T-helper 17 cell (primary cell): ENCODE results near the gene CCDC51. TPM values are rescaled to one million over a fixed set of nuclear protein-coding genes. Genes with fewer than 3 reads are reported as not detected.
"Not testable (repeated sequence)": the region's sequence is repeated elsewhere in the genome, so short reads cannot be mapped to it uniquely, and the experiment has no call there.

ENCODE experiments used
- ATAC-seq: fragments of 150-1000 bp; cut with Tn5 transposase; 2 replicates; pipeline ENCODE4 v1.10.0; 2021; ENCODE audit warnings: mild to moderate bottlenecking, moderate library complexity
- DNase-seq, 3 donors: peaks; one replicate each; pipeline versions ENCODE4 v3.0.0 to v3.0.0-alpha.2; 2020 to 2021
- H3K9me3 ChIP-seq: one replicate; pipeline ENCODE4 v1.7.0; 2013; ENCODE audit warnings: low read length, mild to moderate bottlenecking; ENCODE audit not compliant: control insufficient read depth, poor library complexity, severe bottlenecking
- H3K27ac Mint-ChIP-seq: one replicate; pipeline ENCODE4 v1.8.0; 2022; ENCODE audit warnings: mild to moderate bottlenecking, moderate library complexity, mixed read lengths
- H3K27me3 Mint-ChIP-seq: one replicate; pipeline ENCODE4 v1.8.0; 2022; ENCODE audit warnings: mixed read lengths
- H3K36me3 Mint-ChIP-seq: one replicate; pipeline ENCODE4 v1.8.0; 2022; ENCODE audit warnings: low read depth, mixed read lengths
- H3K4me1 Mint-ChIP-seq: one replicate; pipeline ENCODE4 v1.8.0; 2022; ENCODE audit warnings: mild to moderate bottlenecking, mixed read lengths
- H3K4me3 Mint-ChIP-seq: one replicate; pipeline ENCODE4 v1.8.0; 2022; ENCODE audit warnings: mild to moderate bottlenecking, moderate library complexity, mixed read lengths
- total RNA-seq, 4 donors: library from RNA in 2 of 4; stranded (reverse) in 2 of 4; gene quantifications; one replicate each; pipeline ENCODE4 v1.2.3 and lab custom pipeline; 2022 to 2026

The CCDC51 gene
- total RNA-seq, 2 donors from 2014 or later: 4.1 TPM

DNA sequence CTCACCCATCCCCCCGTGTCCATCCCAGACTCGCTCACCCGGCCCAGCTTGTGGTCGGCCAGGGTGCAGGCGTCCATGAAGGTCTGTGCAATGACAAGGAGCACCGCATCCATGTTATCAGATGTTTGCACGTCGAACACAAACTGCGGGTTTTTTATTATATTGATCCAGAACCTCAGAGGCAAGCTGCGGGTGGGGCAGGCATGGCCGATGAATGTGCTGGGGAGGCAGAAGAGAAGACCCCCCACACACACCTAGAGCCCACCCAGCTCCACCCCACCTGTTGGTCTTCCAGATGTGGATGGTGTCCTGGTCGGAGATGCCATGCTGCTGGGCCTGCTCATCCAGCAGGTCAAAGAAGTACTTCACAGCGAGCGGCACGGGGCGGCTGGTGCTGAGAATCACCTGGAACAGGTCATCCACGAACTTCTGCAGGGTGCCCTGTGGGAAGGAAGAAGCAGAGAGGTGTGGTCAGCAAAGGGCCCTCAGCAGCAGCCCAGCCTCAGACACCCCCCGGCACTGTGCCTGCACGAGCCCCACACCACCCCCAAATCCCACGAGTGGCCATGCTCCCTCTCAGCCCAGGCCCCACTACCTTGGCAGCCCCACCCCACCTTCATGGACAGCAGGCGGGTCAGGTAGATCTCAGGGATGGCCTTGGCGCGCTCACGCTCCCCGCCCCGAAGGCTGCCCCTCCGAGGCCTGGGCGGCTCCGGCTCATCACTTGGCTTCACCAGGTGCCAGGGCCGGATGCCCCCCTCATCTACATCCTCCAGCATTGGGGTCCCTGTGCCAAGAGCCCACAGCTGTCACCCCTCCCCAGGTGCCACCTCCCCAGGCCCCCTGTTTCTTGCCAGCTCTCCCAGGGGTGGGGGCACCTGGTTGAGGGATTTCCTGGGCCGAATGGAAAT, 30.4 kb downstream of the CCDC51 start:
- Mint-ChIP-seq H3K36me3 (no peaks in the 10 kb centered on the region), H3K4me1 (no peaks in the 10 kb centered on the region), H3K27me3 (no peaks in the 10 kb centered on the region), H3K4me3 (no peak overlapping the region), H3K27ac (peak overlapping the region; percentile 19)
- DNase-seq (peak in 2 of 3 donors; percentile 4 to 7), ATAC-seq (no peak)
- H3K9me3 ChIP-seq: no peaks in the 10 kb centered on the region

DNA sequence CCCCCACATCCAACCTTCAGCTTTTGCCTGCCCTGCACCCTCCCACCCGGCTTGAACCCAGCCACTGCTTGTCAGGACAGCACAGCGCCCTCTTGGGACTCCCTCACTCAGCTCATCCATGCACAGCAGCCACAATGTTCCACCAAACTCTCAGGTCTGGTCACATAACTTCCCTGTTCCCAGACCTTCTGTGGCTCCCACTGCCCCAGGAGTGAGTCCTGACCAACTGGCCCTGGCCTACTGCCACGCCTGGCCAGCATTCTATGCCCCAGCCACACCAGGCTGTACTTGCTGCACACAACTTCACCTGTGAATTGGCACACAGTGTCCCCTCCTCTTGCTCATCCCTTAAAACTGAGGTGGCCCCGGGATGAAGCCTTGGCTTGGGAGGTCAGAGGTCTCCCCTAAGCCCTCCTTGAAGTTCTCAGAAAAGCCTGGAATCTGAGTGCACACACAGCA, 31.1 kb downstream of the CCDC51 start:
- H3K9me3 ChIP-seq: no peaks in the 10 kb centered on the region
- Mint-ChIP-seq H3K27ac (no peak overlapping the region), H3K4me1 (no peaks in the 10 kb centered on the region), H3K27me3 (no peaks in the 10 kb centered on the region), H3K36me3 (no peaks in the 10 kb centered on the region), H3K4me3 (no peak overlapping the region)
- ATAC-seq (no peak), DNase-seq (peak in 1 of 3 donors; percentile 9)

DNA sequence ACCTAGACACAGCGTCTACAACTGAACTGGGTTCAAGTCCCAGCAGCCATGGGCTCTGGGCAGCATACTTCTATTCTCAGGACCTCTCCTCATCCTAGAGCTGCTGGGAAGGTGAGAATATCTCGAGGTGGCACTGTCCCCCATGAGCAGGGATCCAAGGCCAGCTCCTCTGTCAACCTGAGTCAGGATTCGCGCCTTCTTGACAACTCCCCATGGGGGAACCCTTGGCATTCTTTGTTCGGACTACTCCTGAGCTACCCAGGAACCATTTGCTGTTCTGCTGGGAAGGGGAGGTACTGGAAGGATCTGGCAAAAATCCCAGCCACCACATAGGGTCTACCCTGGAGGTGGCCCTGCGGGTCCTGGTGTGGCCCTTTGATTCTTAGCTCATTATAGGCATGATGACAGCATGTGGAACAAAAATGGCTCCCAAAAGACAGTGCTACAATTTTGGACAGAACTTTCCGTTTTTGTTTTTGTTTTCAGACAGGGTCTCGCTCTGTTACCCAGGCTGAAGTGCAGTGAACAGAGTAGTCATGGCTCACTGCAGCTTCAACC, 32.3 kb downstream of the CCDC51 start:
- no peaks in the 10 kb centered on the region for H3K27me3 Mint-ChIP-seq
- ATAC-seq (no peak), DNase-seq (peak in 1 of 3 donors; percentile 2)
- H3K27ac Mint-ChIP-seq: no peak overlapping the region
- no peaks in the 10 kb centered on the region for H3K9me3 ChIP-seq
- H3K4me3 Mint-ChIP-seq: no peak overlapping the region
- H3K4me1 Mint-ChIP-seq: no peaks in the 10 kb centered on the region
- H3K36me3 Mint-ChIP-seq: no peaks in the 10 kb centered on the region

DNA sequence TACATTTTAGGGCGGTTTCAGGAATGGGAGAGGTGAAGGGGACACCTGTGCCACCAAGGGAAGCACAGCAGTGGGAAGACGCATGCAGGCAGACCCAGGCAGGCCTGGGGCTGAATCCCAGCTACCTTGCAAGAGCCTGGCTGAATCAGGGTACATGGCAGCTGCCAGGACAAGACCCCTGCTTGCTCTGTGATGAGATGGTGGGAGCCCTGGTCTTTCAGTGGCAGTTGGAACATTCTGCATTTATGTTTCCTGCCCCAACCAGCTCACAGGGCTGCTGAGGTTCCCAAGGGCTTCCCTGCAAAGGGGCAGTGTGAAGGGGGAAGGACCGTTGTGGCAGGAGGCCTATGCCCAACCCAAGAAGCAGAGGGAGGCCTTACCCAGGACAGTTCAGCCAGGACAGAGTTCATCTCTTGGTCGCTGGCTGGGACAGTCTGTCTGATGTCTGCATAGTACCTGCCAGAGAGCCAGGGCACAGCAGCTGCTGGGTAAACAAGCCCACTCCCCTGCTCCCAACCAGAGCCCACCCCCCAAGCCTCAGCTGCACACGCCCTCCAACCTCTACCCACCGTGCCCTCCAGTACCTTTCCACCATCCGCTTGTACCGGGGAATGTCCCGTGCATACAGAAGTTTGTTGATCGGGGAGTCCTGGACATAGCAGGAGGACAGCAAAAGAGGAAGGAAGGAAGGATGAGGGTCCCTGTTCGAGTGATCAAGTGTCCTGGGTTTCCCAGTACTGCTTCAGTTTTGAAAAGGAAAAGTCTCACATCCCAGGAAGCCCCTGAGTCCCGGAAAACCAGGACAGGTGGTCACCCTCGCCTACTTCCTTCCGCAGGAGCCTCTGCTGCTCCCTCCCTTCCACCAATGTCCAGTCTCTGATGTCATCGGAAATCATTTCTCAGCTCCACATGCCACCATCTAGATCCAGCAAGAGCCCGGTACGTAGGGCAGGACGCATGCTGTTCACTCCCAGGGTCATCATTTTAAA, 33.2 kb downstream of the CCDC51 start:
- no peak overlapping the region for H3K4me3 Mint-ChIP-seq
- H3K9me3 ChIP-seq: no peaks in the 10 kb centered on the region
- no peaks in the 10 kb centered on the region for H3K36me3 Mint-ChIP-seq
- ATAC-seq: no peak
- no peaks in the 10 kb centered on the region for H3K4me1 Mint-ChIP-seq
- H3K27ac Mint-ChIP-seq: no peak overlapping the region
- no peaks in the 10 kb centered on the region for H3K27me3 Mint-ChIP-seq
- peak in 1 of 3 donors; percentile 8 for DNase-seq

DNA sequence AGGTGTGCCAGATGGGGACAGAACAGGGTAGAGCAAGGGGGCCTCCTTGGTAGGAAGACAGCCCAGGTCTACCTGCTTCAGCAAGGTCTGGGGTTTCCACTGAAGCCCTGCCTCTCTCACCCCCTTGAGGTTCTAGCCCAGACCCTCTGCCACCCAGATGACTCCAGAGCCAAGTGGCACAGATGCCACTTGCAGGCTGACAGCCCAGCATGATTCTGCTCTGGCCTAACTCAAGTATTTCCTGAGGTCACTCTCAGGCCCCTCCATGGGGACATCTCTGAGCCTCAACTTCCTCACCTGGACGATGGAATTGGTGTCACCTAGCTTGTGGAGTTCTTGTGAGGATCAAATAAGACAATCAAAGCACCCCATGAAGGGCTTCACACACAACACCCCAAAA, 33.9 kb downstream of the CCDC51 start:
- peaks cover under 1% of the 10 kb centered on the region for H3K4me1 Mint-ChIP-seq
- H3K27ac Mint-ChIP-seq: no peak overlapping the region
- H3K36me3 Mint-ChIP-seq: no peaks in the 10 kb centered on the region
- no peak for DNase-seq
- H3K27me3 Mint-ChIP-seq: no peaks in the 10 kb centered on the region
- H3K9me3 ChIP-seq: no peaks in the 10 kb centered on the region
- no peak for ATAC-seq
- H3K4me3 Mint-ChIP-seq: no peak overlapping the region

DNA sequence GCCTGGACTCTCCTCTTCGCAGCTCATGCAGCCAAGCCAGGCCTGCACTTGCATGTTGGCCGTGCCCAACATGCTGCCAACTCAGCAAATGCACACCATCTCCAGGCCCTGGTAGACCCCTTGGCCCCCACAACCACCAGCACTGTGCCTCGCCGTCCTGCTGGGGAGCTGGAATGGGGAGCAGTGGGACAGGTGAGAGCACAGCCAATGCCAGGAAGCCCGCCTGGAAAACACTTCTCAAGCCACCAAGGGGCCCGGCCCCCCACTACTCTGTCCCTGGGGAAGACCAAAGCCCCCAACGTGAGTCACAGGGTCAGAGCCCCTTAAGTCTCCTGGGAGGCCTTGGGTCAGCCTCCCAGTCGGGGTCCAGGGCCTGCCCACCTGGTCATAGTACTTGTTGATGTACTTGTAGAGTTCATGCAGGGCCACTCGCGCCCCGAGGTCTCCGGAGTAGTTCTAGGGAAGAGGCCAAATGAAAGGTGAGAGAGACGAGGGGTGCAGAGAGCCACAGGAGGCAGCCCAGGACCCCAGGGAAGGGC, 34.5 kb downstream of the CCDC51 start:
- H3K36me3 Mint-ChIP-seq: no peaks in the 10 kb centered on the region

DNA sequence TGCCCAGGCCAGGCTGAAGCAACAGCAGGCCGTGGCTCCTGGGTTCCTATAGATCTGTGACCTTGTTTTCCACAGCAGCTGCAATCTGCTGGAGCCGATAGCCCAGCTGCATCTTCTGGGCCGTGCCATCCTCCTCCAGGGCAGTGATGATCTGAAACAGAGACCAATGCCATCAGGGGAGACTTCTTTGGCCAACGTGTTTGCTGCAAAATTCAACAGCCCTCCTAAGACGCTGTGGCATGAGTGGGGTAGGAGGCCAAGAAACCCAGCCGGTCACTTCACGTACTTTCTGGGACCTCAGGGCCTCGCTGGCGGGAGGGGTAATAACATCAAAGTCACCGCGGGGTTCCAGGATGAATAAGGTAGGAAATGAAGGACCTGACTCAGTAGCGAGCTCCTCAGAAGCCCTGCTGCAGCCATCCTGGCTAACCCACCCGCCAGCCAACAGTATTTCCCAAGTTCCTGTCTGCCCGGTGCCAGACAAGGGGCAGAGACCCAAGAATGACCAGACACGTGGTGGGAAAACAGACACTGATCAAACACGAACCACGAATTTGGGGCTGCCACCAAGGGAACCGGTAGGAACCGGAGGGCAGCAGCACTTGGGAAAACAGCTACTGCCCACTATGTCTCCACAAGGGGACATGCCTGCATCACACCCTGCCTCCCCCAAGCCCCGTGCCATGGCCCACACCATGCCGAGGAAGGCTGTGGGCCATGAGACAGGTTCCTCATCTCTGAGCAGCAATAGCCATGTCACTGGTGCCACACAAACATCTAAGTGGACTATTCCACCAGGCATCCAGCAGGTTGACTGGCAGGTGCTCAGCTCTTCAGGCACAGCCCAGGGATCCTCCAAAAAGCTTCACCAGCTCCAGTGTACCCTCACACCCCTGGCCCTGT, 35.2 kb downstream of the CCDC51 start:
- Mint-ChIP-seq H3K4me1 (peaks cover 4% of the 10 kb centered on the region), H3K4me3 (no peak overlapping the region), H3K27ac (no peak overlapping the region), H3K36me3 (no peaks in the 10 kb centered on the region), H3K27me3 (peaks cover 12% of the 10 kb centered on the region)
- ATAC-seq (no peak), DNase-seq (no peak)
- no peaks in the 10 kb centered on the region for H3K9me3 ChIP-seq

More for the DNA sequence above, 34.5 kb downstream of the CCDC51 start:
- DNase-seq (no peak), ATAC-seq (no peak)
- H3K27ac Mint-ChIP-seq: no peak overlapping the region
- H3K9me3 ChIP-seq: no peaks in the 10 kb centered on the region
- H3K4me3 Mint-ChIP-seq: no peak overlapping the region
- H3K27me3 Mint-ChIP-seq: peaks cover 6% of the 10 kb centered on the region
- H3K4me1 Mint-ChIP-seq: peaks cover 4% of the 10 kb centered on the region

DNA sequence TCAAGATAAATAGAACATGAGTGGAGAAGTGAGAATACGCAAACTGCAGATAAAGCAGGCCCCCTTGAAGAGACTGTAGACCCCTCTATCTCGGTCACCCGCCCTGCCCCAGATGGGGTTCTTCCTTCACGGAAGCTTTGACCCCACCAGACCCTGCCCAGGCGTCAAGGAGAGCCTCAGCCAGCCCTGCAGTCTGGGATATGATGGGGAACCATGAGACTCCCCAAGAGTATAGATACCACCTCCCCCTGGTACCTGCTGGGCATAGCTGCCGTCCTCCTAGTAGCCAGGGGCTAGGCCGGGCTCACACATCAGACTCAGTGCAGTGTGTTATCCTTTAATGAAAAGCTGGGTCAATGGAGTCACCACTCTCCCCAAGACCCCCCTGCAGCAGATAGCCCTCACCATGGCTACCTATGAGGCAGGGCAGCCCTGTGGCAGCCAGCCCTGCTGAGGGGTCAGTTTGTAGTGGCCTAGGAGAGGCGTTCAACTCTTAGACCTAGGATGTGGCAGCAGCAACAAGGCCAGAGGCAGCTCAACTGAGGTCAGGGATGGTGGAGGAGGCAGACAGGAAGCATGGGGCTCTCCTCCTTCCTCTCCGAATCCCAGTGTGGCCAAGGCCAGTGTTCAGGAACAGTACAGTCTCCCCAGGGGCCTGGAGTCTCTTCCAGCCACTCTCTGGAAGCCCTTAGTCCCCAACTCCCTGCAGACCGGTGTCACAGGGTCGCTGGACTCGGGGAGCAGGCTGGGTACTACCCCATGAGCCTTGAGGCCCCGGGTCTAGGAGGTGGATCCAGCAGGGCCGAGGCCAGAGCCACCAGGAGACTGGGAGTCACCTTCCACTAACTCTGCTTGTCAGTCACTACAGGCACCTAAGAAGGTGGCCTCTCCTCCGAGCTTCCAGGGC, 36.1 kb downstream of the CCDC51 start:
- ATAC-seq (no peak), DNase-seq (no peak)
- Mint-ChIP-seq H3K27ac (no peak overlapping the region), H3K36me3 (no peaks in the 10 kb centered on the region), H3K4me3 (no peak overlapping the region), H3K27me3 (peaks cover 18% of the 10 kb centered on the region), H3K4me1 (peaks cover 4% of the 10 kb centered on the region)
- no peaks in the 10 kb centered on the region for H3K9me3 ChIP-seq

DNA sequence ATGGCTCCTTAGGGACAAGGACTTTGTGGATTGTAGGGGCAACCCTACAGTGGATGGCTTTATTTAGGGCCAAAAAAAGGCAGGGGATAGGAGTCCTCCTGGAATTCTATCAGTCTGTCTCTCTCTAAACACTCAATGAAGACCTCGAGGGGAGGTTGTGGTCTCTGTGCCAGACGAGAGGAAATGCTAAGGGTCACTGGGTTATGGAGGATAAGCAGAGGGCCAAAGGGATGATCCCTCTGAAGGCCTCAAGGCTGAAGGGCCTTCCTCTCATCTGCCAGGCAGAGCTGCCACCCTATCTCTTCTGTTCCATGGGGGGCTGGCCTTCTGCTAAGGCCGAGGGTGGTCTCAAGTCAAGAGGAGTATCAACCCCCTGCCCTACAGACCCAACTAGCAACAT, 37.0 kb downstream of the CCDC51 start:
- H3K9me3 ChIP-seq: no peaks in the 10 kb centered on the region
- DNase-seq (no peak), ATAC-seq (no peak)
- peaks cover 4% of the 10 kb centered on the region for H3K4me1 Mint-ChIP-seq
- no peak overlapping the region for H3K4me3 Mint-ChIP-seq
- peaks cover 18% of the 10 kb centered on the region for H3K27me3 Mint-ChIP-seq
- no peaks in the 10 kb centered on the region for H3K36me3 Mint-ChIP-seq
- no peak overlapping the region for H3K27ac Mint-ChIP-seq

DNA sequence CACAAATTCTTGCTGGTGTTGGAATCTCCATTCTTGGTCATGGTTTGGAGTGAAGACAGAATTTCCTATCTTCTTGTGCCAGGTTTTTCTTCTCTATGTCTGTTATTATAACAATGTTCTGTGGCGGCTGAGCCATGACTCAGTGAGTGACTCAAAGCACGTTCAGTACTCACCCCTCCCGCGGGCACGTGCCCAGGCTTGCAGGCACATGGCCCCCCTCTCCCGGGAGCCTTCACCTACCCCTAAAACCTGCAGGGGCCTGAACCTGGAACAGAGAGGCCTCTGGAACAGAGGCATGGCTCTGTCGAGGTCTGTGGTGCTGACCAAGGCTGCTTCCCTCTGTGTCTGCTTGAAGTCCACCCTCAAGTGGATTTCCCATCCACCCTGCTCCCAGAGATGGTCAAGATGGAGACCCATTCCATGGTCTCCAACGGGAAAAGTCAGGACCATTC, 37.6 kb downstream of the CCDC51 start:
- ATAC-seq (no peak), DNase-seq (no peak)
- Mint-ChIP-seq H3K27me3 (peaks cover 24% of the 10 kb centered on the region), H3K4me3 (no peak overlapping the region), H3K4me1 (peaks cover 8% of the 10 kb centered on the region), H3K36me3 (no peaks in the 10 kb centered on the region), H3K27ac (no peak overlapping the region)
- H3K9me3 ChIP-seq: no peaks in the 10 kb centered on the region

DNA sequence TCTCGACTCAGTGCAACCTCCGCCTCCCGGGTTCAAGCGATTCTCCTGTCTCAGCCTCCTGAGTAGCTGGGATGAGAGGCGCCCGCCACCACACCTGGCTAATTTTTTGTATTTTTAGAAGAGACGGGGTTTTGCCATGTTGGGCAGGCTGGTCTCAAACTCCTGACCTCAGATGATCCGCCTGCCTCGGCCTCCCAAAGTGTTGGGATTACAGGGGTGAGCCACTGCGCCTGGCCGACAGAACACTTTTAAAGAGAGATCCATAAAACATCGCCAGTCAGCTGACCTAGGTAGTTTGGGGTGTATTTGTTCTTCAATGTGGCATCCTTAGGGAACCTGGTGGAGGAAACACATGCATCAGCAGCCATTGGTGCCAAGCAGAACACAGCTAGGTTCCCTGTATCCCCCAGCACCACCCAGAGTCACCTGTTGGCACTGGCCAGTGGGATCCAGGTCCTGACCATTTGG, 38.5 kb downstream of the CCDC51 start:
- H3K36me3 Mint-ChIP-seq, H3K27ac Mint-ChIP-seq, H3K4me1 Mint-ChIP-seq, H3K9me3 ChIP-seq, H3K4me3 Mint-ChIP-seq, DNase-seq, ATAC-seq: not testable (repeated sequence)
- H3K27me3 Mint-ChIP-seq: peaks cover 28% of the 10 kb centered on the region
